Hypothalamus (tissue), 51 donors: ENCODE data around the gene SNX12.
"Not testable (repeated sequence)": the region's sequence is repeated elsewhere in the genome, so short reads cannot be mapped to it uniquely, and the experiment has no call there.

Experiments used
- DNase-seq, 51 donors: peaks; one replicate each; lab custom pipeline; 2025; lab: John Stamatoyannopoulos, UW

The SNX12 gene

GRCh38 chrX:71095033-71095432, 26.9 kb upstream of the SNX12 start:
- DNase-seq, result no peak

- no peak for DNase-seq
Measured at GRCh38 chrX:71091263-71091662, 23.1 kb upstream of the SNX12 start.

DNA sequence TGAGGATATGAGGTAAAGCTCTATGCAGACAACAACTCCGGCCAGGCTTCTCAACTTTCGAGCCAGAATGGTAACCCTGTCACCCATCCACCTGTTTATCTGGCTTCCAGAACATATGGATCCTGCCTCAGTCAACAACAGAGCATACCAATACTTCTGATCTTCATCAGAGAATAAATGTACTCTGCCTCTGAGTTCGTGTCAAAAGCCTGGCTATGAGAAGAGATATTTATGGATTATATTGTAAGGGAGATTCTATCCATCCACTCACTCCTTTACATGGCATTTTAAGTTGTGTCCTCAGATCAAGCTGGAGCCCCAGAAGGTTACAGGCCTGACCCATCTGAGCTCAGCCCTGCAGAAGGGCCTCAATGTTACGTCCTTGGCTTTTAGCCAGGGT, 17.8 kb upstream of the SNX12 start:
- no peak for DNase-seq

DNA sequence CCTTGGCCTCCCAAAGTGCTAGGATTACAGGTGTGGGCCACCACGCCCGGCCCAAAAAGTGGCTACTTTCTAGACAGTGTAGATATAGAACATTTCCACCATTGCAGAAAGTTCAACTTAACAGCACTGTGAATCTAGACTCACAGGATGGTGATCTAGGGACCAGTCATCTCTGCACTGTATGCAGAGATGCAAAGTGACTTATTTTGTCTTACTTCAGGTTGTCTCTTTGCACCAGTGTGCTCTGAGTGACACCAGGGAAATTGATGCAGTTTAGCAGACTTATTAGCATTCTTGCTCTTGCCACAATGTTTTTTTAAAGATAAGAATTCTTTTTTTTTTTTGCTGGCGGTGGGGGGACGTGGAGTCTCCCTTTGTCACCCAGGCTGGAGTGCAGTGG, 14.7 kb upstream of the SNX12 start:
- DNase-seq, result no peak

GRCh38 chrX:71082124-71082647, 14.1 kb upstream of the SNX12 start:
- DNase-seq, result no peak

- DNase-seq, result no peak
Measured at GRCh38 chrX:71081330-71082123, 13.4 kb upstream of the SNX12 start.

DNA sequence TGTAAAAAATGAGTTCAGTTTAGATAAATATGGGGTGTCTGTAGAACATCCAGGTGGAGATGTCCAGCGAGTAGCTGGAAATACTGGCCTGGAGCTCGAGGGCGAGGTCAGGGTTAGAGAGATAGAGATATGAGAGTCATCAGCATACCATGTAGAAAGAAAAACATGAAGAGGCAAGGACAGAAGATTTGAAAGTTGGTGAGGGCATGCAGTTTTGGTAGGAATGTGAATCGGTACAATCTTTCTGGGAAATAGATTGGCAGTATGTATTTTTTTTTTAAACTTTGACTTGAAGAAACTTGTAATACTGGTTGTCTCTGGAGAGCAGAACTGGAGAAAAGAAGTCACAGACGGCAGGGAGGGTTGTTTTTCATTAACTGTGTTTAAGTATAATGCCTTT, 2.4 kb upstream of the SNX12 start:
- no peak for DNase-seq

- DNase-seq, result peak in 4 of 51 donors; percentile 3 to 40 (median 16)
Measured at GRCh38 chrX:71067712-71068043, 456 bp downstream of the SNX12 start.

DNA sequence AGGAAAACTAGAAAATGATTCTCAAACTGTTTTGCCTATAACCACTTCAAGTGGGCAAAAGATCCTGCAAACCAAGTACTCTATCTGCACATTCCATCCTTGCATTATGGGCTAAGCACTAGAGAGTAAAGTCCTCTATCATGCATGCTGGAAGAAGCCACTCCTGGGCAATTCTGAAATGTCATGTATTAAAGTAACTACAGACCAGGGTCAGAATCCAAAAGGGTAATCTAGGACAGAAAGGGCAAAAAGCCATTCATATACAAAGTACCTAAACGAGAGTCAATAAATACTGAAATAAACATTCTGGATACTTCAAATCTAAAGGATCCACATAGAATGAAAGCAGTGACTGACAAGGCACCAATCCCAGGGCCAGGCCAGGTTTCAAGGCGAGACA, 1.0 kb downstream of the SNX12 start:
- no peak for DNase-seq

GRCh38 chrX:71060127-71060526, 8.0 kb downstream of the SNX12 start:
- DNase-seq, result no peak

- no peak for DNase-seq
Measured at GRCh38 chrX:71057848-71058530, 10.1 kb downstream of the SNX12 start.

DNA sequence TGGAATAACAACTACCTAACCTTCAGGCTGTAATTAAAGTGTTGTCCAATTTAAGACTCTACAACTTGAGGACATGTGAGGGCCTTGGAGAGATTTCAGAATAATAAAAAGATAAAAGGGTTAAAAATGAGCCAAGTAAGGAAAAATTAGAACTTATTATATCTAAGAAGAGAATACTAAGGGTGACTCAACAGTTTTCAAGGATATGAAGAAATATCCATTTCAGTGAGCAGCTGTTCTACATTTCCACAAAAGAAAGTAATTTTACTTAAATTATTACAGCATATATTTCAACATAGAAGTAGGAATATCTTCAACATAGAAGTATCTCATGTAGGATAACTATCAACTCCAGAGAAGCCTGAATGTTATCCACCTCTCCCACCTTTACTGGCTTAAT, 11.3 kb downstream of the SNX12 start:
- DNase-seq, result no peak

DNA sequence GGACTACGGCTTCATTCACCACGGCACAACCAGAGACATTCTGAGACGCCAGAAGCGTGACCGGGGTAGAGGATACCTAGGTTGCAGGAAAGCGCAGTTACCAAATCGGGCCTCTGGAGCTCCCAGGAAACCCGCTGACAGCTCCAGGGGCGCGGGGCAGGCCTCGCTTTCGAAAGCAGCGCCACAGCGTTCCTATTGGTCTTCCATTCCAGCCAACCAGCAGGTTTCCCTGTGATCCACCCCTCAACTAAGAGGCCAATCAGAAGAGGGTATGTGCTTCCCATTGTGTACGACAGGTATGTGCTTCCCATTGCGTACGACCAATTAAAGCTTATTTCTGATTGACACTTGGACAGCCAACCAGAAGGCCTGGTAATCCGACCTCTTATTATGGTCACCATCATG, 14.9 kb downstream of the SNX12 start:
- DNase-seq, result peak in 21 of 51 donors; percentile 0 to 38 (median 3)

- no peak for DNase-seq
Measured at GRCh38 chrX:71052721-71053120, 15.4 kb downstream of the SNX12 start.

GRCh38 chrX:71047891-71048290, 20.2 kb downstream of the SNX12 start:
- not testable (repeated sequence) for DNase-seq

DNA sequence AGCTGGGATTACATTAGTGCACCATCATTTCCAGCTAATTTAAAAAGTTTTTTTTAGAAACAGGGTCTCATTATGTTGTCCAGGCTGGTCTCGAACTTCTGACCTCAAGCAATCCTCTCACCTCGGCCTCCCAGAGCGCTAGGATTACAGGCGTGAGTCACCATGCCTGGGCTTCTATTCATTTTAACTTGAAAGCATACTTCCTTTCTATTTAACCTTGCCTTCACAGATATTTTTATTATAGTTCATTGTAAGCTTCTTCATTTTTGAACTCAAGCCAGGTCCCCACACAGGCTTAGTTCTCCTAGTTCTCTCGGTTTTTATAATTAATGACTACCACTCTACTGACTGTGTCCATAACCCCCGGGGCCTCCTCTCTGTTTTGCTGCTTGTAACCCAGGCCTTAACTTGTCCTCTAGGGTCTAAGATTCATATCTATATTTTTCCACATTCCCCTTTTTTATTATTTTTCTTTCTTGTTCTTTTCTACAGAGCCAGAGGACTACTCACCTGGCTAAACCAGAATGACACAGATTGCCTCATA, 50.7 kb downstream of the SNX12 start:
- no peak for DNase-seq
